HG03457 (cell line): ENCODE results near the gene AUTS2.

Source experiments
- ATAC-seq: cut with Tn5 transposase; IDR thresholded peaks from one replicate; pipeline ENCODE4 v1.9.1; 2021; ENCODE audit warnings: moderate number of reproducible peaks; ENCODE audit not compliant: unreplicated experiment

The AUTS2 gene

DNA sequence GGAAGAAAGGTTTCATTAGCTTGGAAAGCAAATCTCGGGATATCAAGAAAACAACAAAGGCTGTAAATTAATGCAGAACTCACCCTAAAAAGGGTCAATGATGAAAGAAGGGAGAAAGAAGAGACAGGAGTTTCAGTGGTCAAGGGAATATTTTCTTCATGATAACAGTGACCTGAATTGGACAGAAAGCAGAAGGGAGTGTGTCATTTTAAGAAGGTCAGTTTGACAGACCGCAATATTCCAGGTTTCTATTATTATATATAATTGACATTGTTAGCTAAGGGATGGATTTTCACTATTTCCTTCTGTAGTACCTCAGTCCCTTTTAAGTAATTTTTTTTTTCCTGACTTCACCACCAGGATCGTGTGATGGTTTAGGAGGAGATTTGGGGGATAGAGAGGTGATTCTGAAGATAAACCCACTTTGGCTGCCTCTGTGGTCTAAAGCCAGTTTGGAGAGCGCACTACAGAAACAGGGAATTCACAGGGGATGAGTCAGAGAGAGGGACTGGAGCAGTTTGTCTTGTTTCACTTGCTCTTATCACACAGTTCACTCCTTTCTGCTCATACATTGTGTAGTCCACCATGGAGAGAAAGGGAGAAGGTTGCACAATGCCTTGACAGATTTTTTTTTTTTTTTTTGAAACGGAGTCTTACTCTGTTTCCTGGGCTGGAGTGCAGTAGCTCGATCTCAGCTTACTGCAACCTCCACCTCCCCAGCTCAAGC, 417.9 kb downstream of the AUTS2 start:
- no peak for ATAC-seq

DNA sequence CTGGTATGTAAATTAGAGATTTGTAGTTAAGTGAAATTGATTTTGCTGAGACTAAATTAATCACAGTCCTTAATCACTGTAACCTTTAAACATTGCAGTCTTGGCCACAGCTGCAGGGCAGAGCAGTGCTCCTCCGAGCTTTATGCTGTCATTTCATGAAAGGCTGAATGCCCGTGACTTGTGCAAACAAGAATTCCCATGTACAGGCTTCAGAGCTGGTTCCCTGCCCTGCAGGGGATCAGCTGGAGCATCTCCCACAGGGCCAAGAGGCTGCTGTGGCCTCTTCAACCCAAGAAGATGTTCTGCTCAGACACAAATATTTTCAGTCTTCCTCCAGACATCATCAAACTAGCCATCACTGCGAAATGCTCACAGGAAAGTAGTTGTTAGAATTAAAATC, 419.1 kb downstream of the AUTS2 start:
- no peak for ATAC-seq

DNA sequence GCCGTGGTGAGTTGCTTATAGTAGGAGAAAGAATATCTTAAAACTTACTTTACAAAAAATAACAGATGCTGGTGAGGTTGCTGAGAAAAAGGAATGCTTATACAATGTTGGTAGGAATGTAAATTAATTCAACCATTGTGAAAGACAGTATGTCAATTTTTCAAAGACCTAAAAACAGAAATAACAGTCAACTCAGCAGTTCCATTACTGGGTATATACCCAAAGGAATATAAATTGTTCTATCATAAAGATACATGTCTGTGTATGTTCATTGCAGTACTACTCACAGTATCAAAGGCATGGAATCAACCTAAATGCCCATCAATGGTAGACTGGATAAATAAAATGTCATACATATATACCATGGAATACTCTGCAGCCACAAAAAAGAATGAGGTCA, 420.4 kb downstream of the AUTS2 start:
- ATAC-seq = no peak

DNA sequence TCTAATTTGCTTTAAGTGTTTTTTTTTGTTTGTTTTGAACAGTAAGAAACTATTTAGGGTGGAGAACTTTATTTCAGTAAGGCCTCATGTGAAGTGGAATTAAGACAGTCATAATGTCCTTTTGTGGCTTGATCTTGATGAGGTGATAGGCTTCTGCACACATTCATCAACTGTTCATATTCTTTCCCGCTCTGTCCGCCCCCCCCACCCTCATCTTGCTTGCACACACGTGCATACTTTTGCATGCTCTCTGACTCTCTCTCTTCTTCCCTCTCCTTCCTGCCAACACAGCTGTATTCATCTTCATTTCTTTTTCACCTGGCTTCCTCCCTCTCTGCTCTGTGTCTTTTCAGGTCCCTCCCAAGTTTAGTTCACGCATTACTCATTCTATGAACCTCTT, 429.6 kb downstream of the AUTS2 start:
- ATAC-seq = no peak

DNA sequence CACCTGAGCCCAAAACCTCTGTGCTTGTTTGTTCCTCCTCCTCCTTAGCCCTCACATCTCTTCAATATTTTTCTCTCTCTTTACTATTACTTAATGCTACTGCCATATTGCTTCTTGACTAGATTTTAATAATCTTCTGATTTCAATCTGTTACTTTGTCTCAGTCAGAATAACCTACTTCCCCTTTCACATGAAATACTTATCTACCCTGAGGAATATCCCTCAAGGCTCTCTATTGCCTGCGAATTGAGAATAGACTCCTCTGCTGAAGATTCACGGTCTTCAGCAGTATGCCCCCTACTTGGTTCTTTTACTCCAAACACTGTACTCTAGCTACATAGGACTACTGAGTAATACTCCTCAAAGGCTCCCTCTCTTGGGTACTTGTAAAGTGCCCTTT, 430.3 kb downstream of the AUTS2 start:
- ATAC-seq = no peak

DNA sequence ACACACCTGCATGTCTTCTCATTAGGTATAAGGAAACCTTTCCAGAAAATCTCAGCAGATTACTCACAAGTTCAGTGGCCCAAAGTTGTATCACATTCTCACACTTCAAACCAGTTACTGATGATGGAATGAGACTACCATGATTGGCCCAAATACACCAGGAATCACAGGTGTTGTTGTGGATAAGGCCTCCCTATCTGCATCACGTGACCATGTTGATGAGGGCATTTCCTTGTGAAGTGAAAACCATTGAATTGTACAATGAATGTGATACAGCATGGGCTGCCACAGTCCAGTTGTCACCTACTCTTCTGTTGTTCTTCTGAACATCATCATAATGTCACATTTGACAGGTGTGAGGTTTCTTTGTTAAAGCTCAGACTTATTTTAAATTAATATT, 431.7 kb downstream of the AUTS2 start:
- ATAC-seq = no peak

DNA sequence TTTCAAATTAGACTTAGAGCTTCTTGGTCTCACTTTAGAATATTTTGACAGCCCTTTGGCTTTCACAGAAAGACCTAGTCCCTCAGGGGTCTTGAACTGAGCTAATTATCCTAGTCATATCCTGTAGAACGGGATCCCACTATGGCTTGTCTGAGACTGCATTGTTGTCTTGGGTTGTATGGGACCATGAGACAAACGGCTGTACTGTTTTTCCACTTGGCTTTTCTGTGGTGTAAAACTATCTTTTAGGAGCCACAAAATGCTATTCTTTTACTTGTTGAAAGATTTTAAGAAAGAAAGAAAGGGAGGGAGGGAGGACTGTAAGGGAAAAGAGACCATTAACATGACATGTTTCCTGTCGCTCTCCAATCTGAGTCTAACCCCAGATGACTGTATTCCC, 432.5 kb downstream of the AUTS2 start:
- ATAC-seq = no peak

DNA sequence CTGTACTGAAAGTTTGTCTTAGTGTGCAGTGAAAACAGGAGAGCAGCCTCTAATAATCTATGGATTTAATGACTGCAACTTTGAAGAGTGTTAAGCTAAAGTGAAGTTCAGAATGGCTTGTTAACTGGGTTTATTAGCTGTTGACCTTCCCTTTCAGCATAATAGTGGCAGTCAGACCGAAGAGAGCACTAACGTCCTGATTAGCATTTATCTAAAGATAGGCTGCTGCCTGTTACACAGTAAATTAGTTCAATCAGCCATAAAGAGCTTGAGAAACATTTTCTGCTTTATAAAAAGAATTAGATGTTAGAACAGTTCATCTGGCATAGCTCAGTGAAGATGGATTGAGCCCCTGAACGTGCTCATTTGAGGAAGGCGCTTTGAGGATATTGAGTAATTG, 433.0 kb downstream of the AUTS2 start:
- no peak for ATAC-seq

DNA sequence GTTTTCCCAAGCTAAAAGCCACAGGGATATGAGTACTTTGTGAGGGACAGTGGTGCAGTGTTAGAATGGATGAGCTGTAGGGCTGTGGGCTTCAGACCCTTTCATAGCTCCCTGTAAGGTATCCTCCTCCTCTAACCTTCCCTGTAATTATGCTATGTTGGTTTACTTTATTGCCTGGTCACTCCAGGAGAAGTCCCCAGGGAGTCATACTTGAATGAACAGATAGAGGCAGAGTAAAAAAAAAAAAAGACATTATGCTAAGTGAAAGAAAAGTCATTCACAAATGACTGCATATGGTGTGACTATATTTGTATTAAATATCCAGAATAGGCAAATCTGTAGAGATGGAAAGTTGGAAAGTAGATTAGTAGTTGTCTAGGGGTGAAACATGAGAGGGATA, 434.4 kb downstream of the AUTS2 start:
- ATAC-seq = no peak

DNA sequence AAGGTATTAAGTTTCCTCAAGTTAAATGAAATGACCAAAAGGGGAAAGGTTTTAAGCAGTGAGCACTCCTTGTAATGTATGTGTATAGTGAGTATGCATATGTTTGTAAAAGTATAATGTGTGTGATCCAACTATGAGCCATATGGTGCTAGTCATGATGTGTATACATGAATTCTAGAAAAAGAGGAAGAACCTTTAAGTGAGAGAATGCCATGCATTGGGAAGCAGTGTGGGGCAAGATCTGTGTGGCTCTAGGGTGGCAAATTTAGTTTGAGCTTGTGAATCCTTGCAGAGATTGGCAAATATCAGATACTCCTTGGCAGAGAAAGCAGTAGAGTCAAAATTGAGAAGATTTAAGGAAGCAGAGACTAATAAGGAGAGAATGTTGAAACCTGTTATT, 435.0 kb downstream of the AUTS2 start:
- no peak for ATAC-seq

DNA sequence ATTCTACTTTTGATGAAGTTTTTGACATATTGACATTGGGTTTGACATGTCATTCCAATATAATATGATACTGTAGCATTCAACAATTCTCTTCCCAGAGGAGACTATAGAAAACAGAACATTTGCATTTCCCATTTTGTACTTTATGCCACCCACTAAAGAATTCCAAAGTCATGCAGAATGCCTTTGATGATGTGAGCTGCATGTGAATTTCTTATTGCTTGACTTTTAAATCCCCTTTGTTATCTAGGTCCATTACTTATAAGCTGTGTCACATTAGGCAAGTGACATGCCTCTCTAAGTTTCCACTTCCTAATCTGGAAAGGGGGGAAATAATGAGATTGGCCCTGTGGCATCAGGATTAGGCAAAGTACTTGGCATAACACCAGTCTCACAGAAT, 436.7 kb downstream of the AUTS2 start:
- ATAC-seq = no peak

DNA sequence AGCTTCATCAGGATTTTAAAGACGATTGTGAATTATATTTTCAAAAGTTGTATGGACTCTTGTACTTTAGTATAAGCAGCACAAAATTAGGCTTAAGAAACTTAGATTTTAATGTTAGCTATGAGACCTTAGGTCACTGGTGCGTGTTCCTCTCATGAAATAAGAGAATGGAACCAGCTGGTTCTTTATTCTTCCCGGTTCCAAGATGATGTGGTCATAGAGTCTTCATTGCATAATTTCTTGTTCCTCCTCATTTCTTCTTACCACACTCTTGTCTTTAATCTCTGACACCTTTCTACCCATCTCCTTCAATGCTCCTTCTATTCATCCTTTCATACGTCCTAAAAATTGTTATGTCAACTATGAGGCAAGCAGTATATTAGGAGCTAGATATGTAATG, 437.2 kb downstream of the AUTS2 start:
- no peak for ATAC-seq

DNA sequence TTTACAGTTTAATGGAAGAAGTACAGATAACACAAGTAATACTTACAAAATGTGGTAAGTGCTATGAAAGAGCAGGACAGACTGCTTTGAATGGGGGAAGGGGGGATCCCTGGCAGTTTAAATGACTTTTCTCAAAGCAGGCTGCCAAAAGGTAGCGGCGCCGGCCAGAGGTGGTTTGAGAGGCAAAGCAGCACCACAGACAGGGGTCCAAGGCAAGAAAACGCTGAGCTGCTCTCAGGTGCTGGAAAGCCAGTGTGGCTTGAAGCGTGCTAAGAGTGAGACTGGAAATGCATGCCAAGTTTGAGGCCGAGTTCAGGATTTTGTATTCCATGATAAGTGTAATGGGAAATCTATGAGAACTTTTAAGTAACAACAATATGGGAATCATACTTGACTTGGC, 437.7 kb downstream of the AUTS2 start:
- no peak for ATAC-seq

DNA sequence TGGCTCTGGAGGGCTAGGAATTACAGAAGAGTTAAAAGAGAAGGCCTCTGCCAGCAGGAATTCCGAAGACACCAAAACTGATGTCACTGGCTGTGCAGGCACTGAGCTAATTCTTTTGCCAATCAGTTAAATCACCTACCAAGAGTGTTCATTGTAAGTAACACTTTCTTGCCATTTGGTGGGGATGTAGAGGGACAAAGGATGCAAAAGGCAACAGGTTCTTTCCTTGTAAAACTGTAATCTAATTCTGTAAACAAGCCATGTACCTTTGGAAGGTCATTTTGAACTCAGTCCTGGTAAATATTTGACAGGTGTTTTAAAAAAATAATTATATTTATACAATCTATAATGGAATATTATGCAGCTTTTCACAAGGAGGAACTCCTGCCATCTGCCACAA, 438.4 kb downstream of the AUTS2 start:
- ATAC-seq = no peak

DNA sequence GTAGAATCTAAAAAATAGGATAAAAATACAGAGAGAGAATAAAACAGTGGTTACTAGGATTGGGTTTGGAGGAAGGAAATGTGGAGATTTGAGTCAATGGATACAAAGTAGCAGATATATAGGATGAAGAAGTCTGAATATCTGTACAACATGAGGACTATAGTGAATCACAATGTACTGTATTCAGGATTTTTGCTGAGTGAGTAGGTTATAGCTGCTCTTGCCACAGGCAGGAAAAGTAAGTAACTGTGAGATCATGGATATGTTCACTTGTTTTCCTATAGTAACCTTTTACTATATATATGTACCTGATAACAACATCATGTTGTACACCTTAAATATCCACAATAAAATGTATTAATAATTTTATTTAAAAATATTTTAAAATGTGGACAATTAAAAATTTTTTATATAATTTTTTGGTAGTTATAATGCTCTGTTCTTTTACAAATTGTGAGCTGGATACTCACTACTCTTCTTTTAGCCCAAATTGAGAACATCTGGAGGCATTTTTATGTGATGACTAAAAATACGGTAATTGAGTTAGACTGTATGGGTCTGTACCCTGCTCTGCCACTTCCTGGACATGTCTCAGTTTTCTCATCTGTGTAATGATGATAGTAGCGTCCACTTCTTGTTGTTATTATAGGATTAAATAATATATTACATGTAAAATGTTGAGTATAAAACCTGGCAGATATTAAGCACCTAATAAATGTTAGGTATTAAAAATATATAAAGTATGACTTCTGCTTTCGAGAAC, 439.1 kb downstream of the AUTS2 start:
- no peak for ATAC-seq

DNA sequence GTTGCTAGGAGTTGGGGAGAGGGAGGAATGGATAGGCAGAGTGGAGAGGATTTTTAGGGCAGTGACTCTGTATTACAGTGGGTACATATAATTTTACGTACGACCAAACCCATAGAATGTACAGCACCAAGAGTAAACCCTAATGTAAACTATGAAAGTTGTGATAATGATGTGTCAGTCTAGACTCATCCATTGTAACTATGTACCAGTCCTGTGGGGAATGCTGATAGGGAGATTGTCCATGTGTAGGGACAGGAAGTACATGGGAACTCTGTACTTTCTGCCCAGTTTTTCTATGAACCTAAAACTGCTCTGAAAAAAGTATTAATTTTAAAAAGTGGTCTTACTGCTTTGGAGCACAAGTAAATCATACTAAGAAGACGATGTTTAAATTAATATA, 441.8 kb downstream of the AUTS2 start:
- no peak for ATAC-seq

DNA sequence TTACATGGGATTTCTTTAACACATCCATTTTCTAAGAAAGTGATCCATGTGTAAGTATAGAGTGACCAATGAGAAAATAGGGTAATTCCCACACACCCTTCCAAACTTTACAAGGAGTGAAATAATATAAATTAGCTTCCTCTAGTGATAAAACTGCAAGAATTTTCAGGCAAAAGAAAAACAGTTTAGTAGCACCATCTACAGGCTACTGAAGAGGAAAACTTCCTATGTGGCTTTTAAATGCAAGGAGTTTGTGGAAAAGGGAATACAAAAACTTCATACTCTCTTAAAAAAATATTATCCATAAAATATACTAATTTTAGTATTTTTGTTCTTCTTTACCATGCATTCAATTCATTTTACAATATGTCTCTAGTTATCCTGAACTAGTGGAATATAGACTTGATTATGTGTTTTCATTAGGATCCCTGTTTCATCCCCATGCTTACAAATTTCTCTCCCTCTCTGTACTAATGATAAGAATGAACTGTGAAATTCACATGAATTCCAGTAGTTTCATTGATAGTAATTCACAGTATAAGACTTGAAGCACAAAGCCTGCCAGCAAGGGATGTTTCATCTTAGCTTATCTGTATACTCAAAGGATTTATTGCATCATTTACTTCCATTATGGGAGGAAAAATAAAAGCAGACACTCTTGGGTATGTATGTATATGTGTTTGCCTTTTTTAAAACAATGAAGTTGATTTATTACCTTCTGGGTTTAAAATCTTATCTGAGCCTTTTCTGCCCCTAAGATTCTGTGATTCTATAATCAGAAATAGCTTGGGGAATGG, 442.9 kb downstream of the AUTS2 start:
- no peak for ATAC-seq

DNA sequence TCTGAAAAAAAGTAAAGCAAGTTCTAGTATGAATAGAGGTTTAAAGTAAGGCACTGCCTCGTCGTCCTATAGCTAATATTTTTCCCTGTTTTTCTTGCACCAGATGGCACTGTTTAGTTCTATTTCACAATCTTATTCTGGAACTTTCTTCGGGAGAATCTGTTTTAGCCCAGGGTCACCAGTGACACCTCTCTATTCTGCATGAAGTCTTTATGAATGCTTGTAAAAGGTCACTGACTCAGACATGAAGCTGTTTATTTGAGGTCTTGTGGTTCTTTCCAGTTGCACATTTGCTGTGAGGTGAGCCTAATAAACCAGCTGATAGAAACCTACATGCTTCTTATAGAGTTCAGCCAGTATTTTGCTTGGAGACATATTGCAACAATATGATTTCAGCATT, 444.3 kb downstream of the AUTS2 start:
- no peak for ATAC-seq

DNA sequence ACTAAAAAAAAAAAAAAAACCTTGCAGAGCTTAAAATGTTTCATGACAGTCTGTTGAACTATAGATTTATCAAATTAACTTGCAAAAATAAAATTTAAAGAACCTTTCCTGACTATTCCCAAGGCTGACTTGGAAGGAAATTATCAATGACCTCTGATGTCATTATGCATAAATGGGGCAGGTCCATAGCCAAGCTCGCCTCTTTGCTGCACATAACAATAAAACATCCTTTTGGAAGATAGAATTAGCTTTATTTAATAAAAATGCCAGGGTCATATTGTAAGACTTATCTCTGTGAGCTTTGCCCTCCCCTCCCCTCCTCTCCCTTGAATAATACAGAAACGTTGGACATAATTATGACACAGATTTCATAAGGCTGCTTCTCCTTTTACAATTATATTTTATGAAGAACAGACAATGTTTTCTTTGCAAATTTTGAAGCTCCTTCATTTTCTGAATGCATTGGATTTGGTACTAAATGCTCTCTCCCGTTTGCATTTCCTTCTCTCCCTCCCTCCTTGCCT, 444.8 kb downstream of the AUTS2 start:
- ATAC-seq = no peak

DNA sequence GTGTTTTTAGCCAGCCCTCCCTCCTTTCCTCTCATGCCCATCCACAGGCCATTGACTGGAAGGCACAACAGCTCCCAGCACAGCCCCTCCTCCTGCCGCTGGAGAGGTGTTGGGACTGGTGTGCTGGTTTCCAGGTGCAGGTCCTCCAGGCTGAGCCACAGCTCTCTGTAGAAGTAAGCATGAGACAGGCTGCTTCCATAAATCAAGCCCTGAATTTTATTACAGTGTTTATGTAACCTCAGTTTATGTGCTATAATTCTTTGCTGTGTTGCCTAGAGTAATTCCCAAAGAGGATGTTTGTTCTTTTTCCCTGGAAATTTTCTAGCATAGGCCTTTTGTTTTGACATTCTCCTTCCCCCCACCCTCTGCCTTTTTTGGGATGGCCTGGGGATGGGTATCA, 445.8 kb downstream of the AUTS2 start:
- no peak for ATAC-seq

DNA sequence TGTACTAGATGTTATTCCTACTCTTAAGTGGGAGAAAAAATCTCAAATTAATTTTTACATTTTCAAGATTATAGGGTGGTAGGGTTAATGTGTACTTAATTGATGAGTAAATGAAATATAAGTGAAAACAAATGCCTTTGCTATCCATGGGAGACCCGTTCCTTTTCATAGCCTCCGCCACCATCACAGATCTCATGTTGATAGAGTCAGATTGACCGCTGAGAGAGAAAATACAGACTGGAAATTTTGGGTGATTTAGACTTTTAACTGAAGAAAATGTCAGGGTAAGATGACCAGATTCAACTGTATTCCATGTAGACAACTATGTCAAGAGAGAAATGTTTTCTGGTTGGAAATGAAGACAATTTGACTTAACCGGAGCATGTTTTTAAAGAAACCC, 446.2 kb downstream of the AUTS2 start:
- ATAC-seq = no peak

DNA sequence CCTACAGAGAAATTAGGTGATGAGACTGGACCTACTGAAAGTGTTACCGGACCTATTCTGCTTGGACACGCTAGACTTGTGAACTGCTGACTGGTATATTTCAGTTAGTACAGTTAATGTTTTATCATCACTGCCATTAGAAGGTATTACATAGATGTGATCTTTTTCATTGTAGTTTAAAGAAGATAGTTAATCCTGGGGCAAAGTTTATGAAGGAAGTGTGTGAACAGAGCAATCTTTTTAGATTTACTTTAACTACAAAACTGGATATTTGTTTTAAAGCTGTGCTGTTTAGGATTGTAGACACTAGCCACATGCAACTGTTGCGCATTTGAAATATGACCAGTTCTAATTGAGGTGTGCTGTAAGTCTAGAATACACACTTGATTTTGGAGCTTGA, 446.7 kb downstream of the AUTS2 start:
- ATAC-seq = no peak
